Transverse colon (tissue), 4 donors: Measurements from ENCODE around the gene DGAT2. TPM values are rescaled to one million over a fixed set of nuclear protein-coding genes. Genes with fewer than 3 reads are reported as not detected.

Experiments used
- DNase-seq: peaks from one replicate; pipeline ENCODE4 v3.0.0-alpha.2; 2019
- H3K27ac ChIP-seq, 4 donors: fragments of 200-600 bp; sonication (generic); 2 replicates each; pipeline ENCODE4 v1.5.1; 2016 to 2018; ENCODE audit warnings: inconsistent platforms in 4 of 4
- H3K27me3 ChIP-seq: fragments of 200-600 bp; sonication (generic); 2 replicates; pipeline ENCODE4 v1.5.1; 2017; ENCODE audit warnings: inconsistent platforms
- H3K36me3 ChIP-seq, 4 donors: fragments of 200-600 bp; sonication (generic); 2 replicates each; pipeline ENCODE4 v1.5.1; 2017 to 2019; ENCODE audit warnings: inconsistent platforms in 4 of 4
- H3K4me1 ChIP-seq, 4 donors: fragments of 200-600 bp; sonication (generic); 2 replicates each; pipeline ENCODE4 v1.5.1; 2017 to 2020; ENCODE audit warnings: inconsistent platforms in 4 of 4
- H3K4me3 ChIP-seq, 4 donors: fragments of 200-600 bp; sonication (generic); 1 replicate in 1 of 4; 2 replicates in 3 of 4; pipeline versions ENCODE4 v1.5.1 to v1.6.1; 2017 to 2019; ENCODE audit warnings: inconsistent platforms in 4 of 4
- H3K9me3 ChIP-seq, 2 donors: fragments of 200-600 bp; sonication (generic); 2 replicates each; pipeline ENCODE4 v1.5.1; 2017 to 2019; ENCODE audit warnings: inconsistent platforms in 2 of 2
- EP300 ChIP-seq: sonication (generic); formaldehyde crosslinking; IDR thresholded peaks from one replicate; pipeline ENCODE4 v1.6.1; 2017; ENCODE audit warnings: antibody characterized with exemption, low read depth
- POLR2A ChIP-seq: fragments of 450-650 bp; IDR thresholded peaks from one replicate; pipeline ENCODE4 v1.6.1; 2016; ENCODE audit warnings: antibody characterized with exemption, mild to moderate bottlenecking, moderate library complexity
- POLR2AphosphoS5 ChIP-seq, 3 donors: sonication (generic); formaldehyde crosslinking; IDR thresholded peaks; one replicate each; pipeline ENCODE4 v1.6.1; 2016; ENCODE audit warnings: antibody characterized with exemption in 3 of 3
- WGBS, 2 donors: methylation state at CpG; one replicate each; pipeline ENCODE4 v1.1.5; 2018; ENCODE audit warnings: low coverage in 1 of 2; 5-methylcytosine and 5-hydroxymethylcytosine counted together
- in situ Hi-C, 4 donors: fragments of 200-750 bp; cut with MboI; loops; one replicate each; pipeline versions ENCODE4 v1.15.0 to v1.15.1; 2017; ENCODE audit warnings: low sequenced_read_pairs in 3 of 4, low pct_ligation_motif_present in 1 of 4, low pct_unique_long_range_greater_than_20kb in 1 of 4
- intact Hi-C: fragments of 100-400 bp; cut with DNase I; formaldehyde crosslinking; loops from one replicate; pipeline ENCODE4 v1.15.1; 2023; ENCODE audit warnings: low total_unique reads
- total RNA-seq, 4 donors: library from RNA; depleted of rRNA; stranded (reverse); fragments of >200 nt; gene quantifications; one replicate each; pipeline ENCODE4 v1.1.0, GENCODE V29; 2016
- TF ChIP-seq, protein P1 (sequence below), 5 experiments: fragments of 200-600 bp in 3 of 5; fragments of 450-650 bp in 2 of 5; sonication (generic) in 3 of 5; IDR thresholded peaks; 1 replicate in 2 of 5; 2 replicates in 3 of 5; pipeline ENCODE4 v1.5.1; 2016 to 2017; ENCODE audit warnings: antibody characterized with exemption in 5 of 5, inconsistent platforms in 3 of 5, mild to moderate bottlenecking in 2 of 5, moderate library complexity in 1 of 5

The DGAT2 gene
- total RNA-seq, 4 donors from 2014 or later: 3.3 to 3.7 TPM; not detected in 2

DNA sequence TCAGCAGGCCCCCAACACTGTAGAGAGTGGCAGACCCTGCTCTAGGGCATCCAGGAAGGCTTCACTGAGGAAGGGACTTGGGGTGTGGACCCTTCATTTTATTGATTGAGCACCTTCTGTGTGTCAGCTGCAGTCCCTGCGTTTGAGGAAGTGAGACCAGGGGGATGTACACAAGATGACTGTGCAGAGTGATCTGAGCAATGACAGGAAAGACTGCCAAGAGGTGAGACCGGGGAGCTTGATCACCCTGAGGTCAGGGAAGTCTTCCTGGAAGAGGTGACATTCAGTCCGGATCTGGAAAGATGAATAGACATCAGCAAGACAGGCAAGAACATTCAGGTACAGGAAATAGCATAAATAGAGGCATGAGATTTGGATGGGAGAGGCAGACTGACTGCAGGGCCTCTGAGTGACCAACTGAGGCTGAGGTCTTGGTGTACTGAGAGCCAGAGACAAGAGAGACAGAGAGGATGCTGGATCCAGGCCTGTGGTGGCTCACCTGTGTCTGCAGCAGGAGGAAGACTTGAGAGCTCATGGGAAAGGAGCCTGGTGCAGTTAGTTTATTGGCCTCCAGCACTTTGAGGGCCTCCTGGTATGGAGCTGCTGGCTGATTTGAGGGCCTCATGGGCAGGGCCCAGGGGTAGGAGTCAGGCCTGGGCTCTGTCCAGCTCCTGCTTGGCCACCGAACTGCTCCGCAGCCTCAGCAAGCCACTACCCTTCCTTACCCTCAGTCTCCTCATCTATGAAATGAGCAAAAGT lies 5.2 kb downstream of the DGAT2 start:
- peak; percentile 18 for DNase-seq

DNA sequence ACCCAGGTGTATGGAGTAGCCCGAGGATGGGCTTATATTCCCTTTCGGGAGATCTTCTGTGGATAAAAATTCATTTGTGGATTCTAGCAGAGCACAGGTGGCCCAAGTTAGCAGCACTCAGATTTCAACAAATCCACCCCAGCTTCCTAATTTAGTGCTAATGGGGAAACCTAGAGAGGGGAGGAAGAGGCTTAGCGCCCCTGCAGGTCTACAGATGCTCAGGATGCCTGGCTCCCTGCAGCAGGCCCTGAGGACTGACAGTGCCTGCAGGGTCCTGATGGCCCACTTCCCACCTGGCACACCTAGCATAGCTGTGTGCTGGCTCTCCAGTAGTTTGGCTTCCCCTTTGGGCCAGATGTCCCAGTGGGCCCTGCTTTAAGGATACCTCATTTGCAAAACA lies 6.5 kb downstream of the DGAT2 start:
- H3K36me3 ChIP-seq: no peaks in the 10 kb centered on the region
- no peaks in the 10 kb centered on the region for H3K27me3 ChIP-seq
- DNase-seq: no peak
- no peak overlapping the region for H3K4me3 ChIP-seq
- in situ Hi-C loops (no loop called here), intact Hi-C loops (no loop called here)
- H3K27ac ChIP-seq: no peak overlapping the region
- TF ChIP-seq, protein P1, sequence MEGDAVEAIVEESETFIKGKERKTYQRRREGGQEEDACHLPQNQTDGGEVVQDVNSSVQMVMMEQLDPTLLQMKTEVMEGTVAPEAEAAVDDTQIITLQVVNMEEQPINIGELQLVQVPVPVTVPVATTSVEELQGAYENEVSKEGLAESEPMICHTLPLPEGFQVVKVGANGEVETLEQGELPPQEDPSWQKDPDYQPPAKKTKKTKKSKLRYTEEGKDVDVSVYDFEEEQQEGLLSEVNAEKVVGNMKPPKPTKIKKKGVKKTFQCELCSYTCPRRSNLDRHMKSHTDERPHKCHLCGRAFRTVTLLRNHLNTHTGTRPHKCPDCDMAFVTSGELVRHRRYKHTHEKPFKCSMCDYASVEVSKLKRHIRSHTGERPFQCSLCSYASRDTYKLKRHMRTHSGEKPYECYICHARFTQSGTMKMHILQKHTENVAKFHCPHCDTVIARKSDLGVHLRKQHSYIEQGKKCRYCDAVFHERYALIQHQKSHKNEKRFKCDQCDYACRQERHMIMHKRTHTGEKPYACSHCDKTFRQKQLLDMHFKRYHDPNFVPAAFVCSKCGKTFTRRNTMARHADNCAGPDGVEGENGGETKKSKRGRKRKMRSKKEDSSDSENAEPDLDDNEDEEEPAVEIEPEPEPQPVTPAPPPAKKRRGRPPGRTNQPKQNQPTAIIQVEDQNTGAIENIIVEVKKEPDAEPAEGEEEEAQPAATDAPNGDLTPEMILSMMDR (IDR thresholded peaks at IDR 0.05): no peak
- no peaks in the 10 kb centered on the region for H3K9me3 ChIP-seq
- no peaks in the 10 kb centered on the region for H3K4me1 ChIP-seq
- 80 to 96% methylated on average over 1 to 3 of the region's 3 CpGs for WGBS, 2 donors

More for the DNA sequence above, 5.2 kb downstream of the DGAT2 start:
- Histone ChIP-seq H3K4me3 (no peak overlapping the region), H3K9me3 (no peaks in the 10 kb centered on the region), H3K27me3 (peaks cover 4% of the 10 kb centered on the region), H3K4me1 (peaks cover 2 to 5% (median 5%) of the 10 kb centered on the region in 4 donors), H3K36me3 (no peaks in the 10 kb centered on the region), H3K27ac (no peak overlapping the region)
- in situ Hi-C loops: no loop called here
- TF ChIP-seq, protein P1 (IDR thresholded peaks at IDR 0.05): no peak
- TF ChIP-seq EP300 (no peak), POLR2A (no peak), POLR2AphosphoS5 (IDR thresholded peaks at IDR 0.05) (no peak)
- 50 to 66% methylated on average over 3 to 5 of the region's 5 CpGs for WGBS, 2 donors
- intact Hi-C loops: no loop called here

DNA sequence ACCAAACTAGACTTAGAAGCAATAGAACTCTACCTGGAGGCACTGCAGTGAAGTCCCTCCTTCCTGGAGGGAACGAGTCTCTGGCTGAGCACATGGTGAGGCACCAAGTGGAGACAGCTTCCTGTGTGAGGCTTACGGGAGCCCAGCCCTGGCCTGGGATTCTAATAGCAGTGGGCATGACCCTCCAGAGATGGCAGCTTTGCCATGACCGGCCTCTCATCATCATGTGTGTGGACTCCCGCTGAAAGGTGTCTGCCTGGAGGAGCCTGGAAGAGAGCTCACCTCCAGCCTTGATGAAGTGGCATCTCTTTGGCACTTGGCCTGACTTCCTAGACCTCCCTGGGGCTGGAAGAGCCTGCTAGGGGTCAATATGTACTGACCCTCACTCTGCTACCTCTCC lies 8.0 kb downstream of the DGAT2 start:
- TF ChIP-seq, protein P1 (IDR thresholded peaks at IDR 0.05): no peak
- TF ChIP-seq EP300 (no peak), POLR2A (no peak), POLR2AphosphoS5 (IDR thresholded peaks at IDR 0.05) (no peak)
- no peak for DNase-seq
- Histone ChIP-seq H3K9me3 (no peaks in the 10 kb centered on the region), H3K36me3 (no peaks in the 10 kb centered on the region), H3K4me1 (no peaks in the 10 kb centered on the region), H3K27ac (no peak overlapping the region), H3K4me3 (no peak overlapping the region), H3K27me3 (no peaks in the 10 kb centered on the region)
- in situ Hi-C loops: no loop called here
- 87% methylated on average over 3 of the region's 4 CpGs; no CpG with 5 or more reads in 1 of the 2 donors for WGBS, 2 donors
- intact Hi-C loops: no loop called here

DNA sequence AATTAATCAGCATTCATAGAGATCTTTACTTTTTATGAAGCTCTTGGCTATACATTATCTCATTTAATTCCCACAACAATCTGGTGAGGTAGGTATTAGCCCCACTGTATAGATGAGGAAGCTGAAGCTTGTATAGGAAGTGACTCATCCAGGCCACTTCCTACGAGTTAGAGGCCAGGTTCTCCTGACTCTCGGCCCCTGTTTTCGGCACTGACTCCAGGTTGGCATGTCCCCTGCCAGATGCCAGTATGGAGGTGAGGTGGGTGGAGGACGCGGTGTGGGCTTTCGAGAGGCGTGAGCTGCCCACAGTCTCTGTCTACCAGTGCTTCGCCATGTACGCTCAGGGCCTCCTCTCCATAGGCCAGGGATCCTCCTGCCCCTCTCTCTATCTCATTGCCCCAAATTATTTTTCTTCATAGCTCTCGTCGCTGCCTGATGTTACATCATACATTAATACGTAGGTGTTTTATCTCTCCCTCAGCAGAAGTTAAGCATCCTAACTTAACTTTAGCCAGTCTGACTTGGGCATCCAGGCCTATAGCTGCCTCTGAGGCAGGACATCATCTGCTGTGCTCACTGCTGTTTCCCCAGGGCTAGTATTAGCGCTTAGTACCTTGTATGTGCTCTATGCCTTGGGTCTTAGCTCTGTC lies 9.0 kb downstream of the DGAT2 start:
- no peaks in the 10 kb centered on the region for H3K4me1 ChIP-seq
- H3K27me3 ChIP-seq: no peaks in the 10 kb centered on the region
- H3K36me3 ChIP-seq: no peaks in the 10 kb centered on the region
- in situ Hi-C loops: no loop called here
- no peaks in the 10 kb centered on the region for H3K9me3 ChIP-seq
- 88 to 91% methylated on average over 9 to 13 of the region's 13 CpGs for WGBS, 2 donors
- no peak overlapping the region for H3K4me3 ChIP-seq
- DNase-seq: no peak
- TF ChIP-seq, protein P1 (IDR thresholded peaks at IDR 0.05): no peak
- no peak for TF ChIP-seq POLR2AphosphoS5 (IDR thresholded peaks at IDR 0.05)
- no peak for TF ChIP-seq POLR2A
- TF ChIP-seq EP300: no peak
- H3K27ac ChIP-seq: no peak overlapping the region
- intact Hi-C loops: no loop called here
